Testis (tissue), 3 donors: ENCODE measurements around the gene ZNF423. TPM values are rescaled to one million over a fixed set of nuclear protein-coding genes. Genes with fewer than 3 reads are reported as not detected.

ENCODE experiments used
- DNase-seq: peaks from one replicate; pipeline ENCODE4 v3.0.0-alpha.2; 2019
- H3K27ac ChIP-seq, 2 donors: fragments of 200-600 bp; sonication (generic); one replicate each; pipeline ENCODE4 v1.5.1; 2019
- H3K27me3 ChIP-seq: fragments of 200-600 bp; sonication (generic); one replicate; pipeline ENCODE4 v1.5.1; 2019
- H3K36me3 ChIP-seq: fragments of 200-600 bp; sonication (generic); one replicate; pipeline ENCODE4 v1.5.1; 2017; ENCODE audit warnings: low read depth; ENCODE audit errors: missing control alignments
- H3K4me1 ChIP-seq: fragments of 200-600 bp; sonication (generic); one replicate; pipeline ENCODE4 v1.5.1; 2019
- H3K4me3 ChIP-seq, 2 donors: fragments of 200-600 bp; sonication (generic); one replicate each; pipeline ENCODE4 v1.5.1; 2017 to 2019
- H3K9me3 ChIP-seq: fragments of 200-600 bp; sonication (generic); one replicate; pipeline ENCODE4 v1.5.1; 2017
- CTCF ChIP-seq, 3 experiments: fragments of 450-650 bp in 2 of 3; fragments of 200-600 bp in 1 of 3; sonication (generic) in 1 of 3; IDR thresholded peaks; one replicate each; pipeline ENCODE4 v1.5.1; 2016 to 2019; ENCODE audit warnings: antibody characterized with exemption in 3 of 3, mild to moderate bottlenecking in 2 of 3, moderate library complexity in 1 of 3
- POLR2A ChIP-seq: fragments of 450-650 bp; IDR thresholded peaks from one replicate; pipeline ENCODE4 v1.6.1; 2017; ENCODE audit warnings: antibody characterized with exemption, mild to moderate bottlenecking, moderate library complexity
- WGBS, 2 donors: methylation state at CpG; one replicate each; pipeline ENCODE4 v1.1.5; 2018; 5-methylcytosine and 5-hydroxymethylcytosine counted together
- intact Hi-C: fragments of 100-400 bp; cut with DNase I; formaldehyde crosslinking; loops from one replicate; pipeline ENCODE4 v1.15.1; 2023; ENCODE audit warnings: low total_unique reads
- polyA plus RNA-seq: library from polyadenylated mRNA; stranded (reverse); fragments of 350-450 nt; fragmentation: Illumina TruSeq; extraction: RNeasy Lipid Tissue Mini Kit (QIAGEN cat#74804); gene quantifications from one replicate; pipeline ENCODE4 v1.2.3, GENCODE V29; 2014; ENCODE audit warnings: low read depth, low replicate concordance; ENCODE audit not compliant: insufficient read depth
- total RNA-seq, 2 donors: library from RNA; depleted of rRNA; stranded (reverse); fragments of >200 nt; gene quantifications; one replicate each; pipeline ENCODE4 v1.2.3, GENCODE V29; 2016

The ZNF423 gene
- total and polyA plus RNA-seq, 3 donors from 2014 or later = 8.9 to 19.0 (median 12.1) TPM

- H3K4me3 ChIP-seq = no peak overlapping the region
- peaks cover 5% of the 10 kb centered on the region for H3K4me1 ChIP-seq
- H3K9me3 ChIP-seq = no peaks in the 10 kb centered on the region
- H3K36me3 ChIP-seq = no peaks in the 10 kb centered on the region
- WGBS, 2 donors = 54 to 85% methylated on average over 13 to 14 of the region's 14 CpGs
- H3K27ac ChIP-seq = no peak overlapping the region
- TF ChIP-seq POLR2A (no peak), CTCF (IDR thresholded peaks at IDR 0.05) (no peak)
- no peaks in the 10 kb centered on the region for H3K27me3 ChIP-seq
- intact Hi-C loops = no loop called here
- peak; percentile 35 for DNase-seq
Observed at GRCh38 chr16:49781401-49781800, 74.5 kb downstream of the ZNF423 start.

GRCh38 chr16:49780433-49780832 lies 75.5 kb downstream of the ZNF423 start:
- Histone ChIP-seq H3K4me1 (peaks cover 8% of the 10 kb centered on the region), H3K9me3 (no peaks in the 10 kb centered on the region), H3K27me3 (no peaks in the 10 kb centered on the region), H3K4me3 (no peak overlapping the region), H3K27ac (no peak overlapping the region), H3K36me3 (no peaks in the 10 kb centered on the region)
- TF ChIP-seq CTCF (IDR thresholded peaks at IDR 0.05) (no peak), POLR2A (no peak)
- WGBS, 2 donors = 85 to 93% methylated on average over 7 to 12 of the region's 12 CpGs
- intact Hi-C loops = no loop called here
- no peak for DNase-seq

GRCh38 chr16:49779979-49780378 lies 75.9 kb downstream of the ZNF423 start:
- H3K27me3 ChIP-seq = no peaks in the 10 kb centered on the region
- WGBS, 2 donors = 60 to 92% methylated on average over 1 to 7 of the region's 7 CpGs
- H3K9me3 ChIP-seq = no peaks in the 10 kb centered on the region
- no peak for DNase-seq
- H3K4me1 ChIP-seq = peaks cover 8% of the 10 kb centered on the region
- no peak for TF ChIP-seq CTCF (IDR thresholded peaks at IDR 0.05)
- TF ChIP-seq POLR2A = no peak
- H3K36me3 ChIP-seq = no peaks in the 10 kb centered on the region
- intact Hi-C loops = no loop called here
- no peak overlapping the region for H3K27ac ChIP-seq
- no peak overlapping the region for H3K4me3 ChIP-seq

GRCh38 chr16:49778202-49778930 lies 77.5 kb downstream of the ZNF423 start:
- Histone ChIP-seq H3K36me3 (no peaks in the 10 kb centered on the region), H3K27ac (no peak overlapping the region), H3K4me1 (peaks cover 8% of the 10 kb centered on the region), H3K27me3 (no peaks in the 10 kb centered on the region), H3K9me3 (no peaks in the 10 kb centered on the region), H3K4me3 (no peak overlapping the region)
- TF ChIP-seq POLR2A = no peak
- TF ChIP-seq CTCF (IDR thresholded peaks at IDR 0.05) = no peak
- no peak for DNase-seq
- intact Hi-C loops = no loop called here
- 94 to 96% methylated on average over 11 of the region's 11 CpGs for WGBS, 2 donors

GRCh38 chr16:49776734-49777133 lies 79.2 kb downstream of the ZNF423 start:
- 74 to 80% methylated on average over 4 of the region's 4 CpGs for whole genome bisulfite sequencing, 2 donors
- intact Hi-C loops = no loop called here
- no peak overlapping the region for H3K27ac ChIP-seq
- DNase-seq = no peak
- no peaks in the 10 kb centered on the region for H3K36me3 ChIP-seq
- H3K4me3 ChIP-seq = no peak overlapping the region
- peaks cover 8% of the 10 kb centered on the region for H3K4me1 ChIP-seq
- TF ChIP-seq POLR2A (no peak), CTCF (IDR thresholded peaks at IDR 0.05) (no peak)
- H3K27me3 ChIP-seq = no peaks in the 10 kb centered on the region
- no peaks in the 10 kb centered on the region for H3K9me3 ChIP-seq
